Raji (cell line): ENCODE measurements around the gene ALDH6A1.
A peak's percentile ranks its signal among the peaks of the same experiment; 100 is the strongest.

ENCODE experiments used
- POLR2A ChIP-seq: IDR thresholded peaks from 2 replicates; pipeline ENCODE4 v1.6.1; 2011; ENCODE audit warnings: low read depth, low read length, control low read depth; ENCODE audit not compliant: insufficient read depth

Gene ALDH6A1

GRCh38 chr14:74018586-74019407, 65.5 kb downstream of the ALDH6A1 start, which contains the start of the genes BBOF1 and ENTPD5:
Gene BBOF1, plus strand, starts transcription at chr14:74019349. Its CDS starts 130 bp downstream, at chr14:74019479.
Gene ENTPD5, minus strand, starts transcription at chr14:74019288. Its CDS starts 31,186 bp downstream, at chr14:73988102.
- TF ChIP-seq POLR2A: peak; percentile 90

- TF ChIP-seq POLR2A: no peak
These were observed 66.1 kb downstream of the ALDH6A1 start for GRCh38 chr14:74018174-74018585.

GRCh38 chr14:74015963-74016362, 68.3 kb downstream of the ALDH6A1 start:
- no peak for TF ChIP-seq POLR2A

- no peak for TF ChIP-seq POLR2A
These were observed 69.1 kb downstream of the ALDH6A1 start for GRCh38 chr14:74015176-74015575.

GRCh38 chr14:74014299-74014698, 70.0 kb downstream of the ALDH6A1 start:
- no peak for TF ChIP-seq POLR2A

- no peak for TF ChIP-seq POLR2A
These were observed 75.3 kb downstream of the ALDH6A1 start for GRCh38 chr14:74008843-74009499.
